Loucy (cell line): Measurements from ENCODE around the gene PPP1R9B.

Experiments
- CTCF ChIP-seq: fragments of 200-600 bp; sonication (generic); conservative IDR thresholded peaks from 2 replicates; pipeline ENCODE4 v1.5.1; 2014; ENCODE audit warnings: mild to moderate bottlenecking, antibody characterized with exemption, low read length
- EZH2phosphoT487 ChIP-seq: fragments of 200-600 bp; IDR thresholded peaks from 2 replicates; pipeline ENCODE4 v1.6.1; 2018; ENCODE audit warnings: antibody characterized with exemption, mild to moderate bottlenecking, moderate library complexity, borderline replicate concordance

- TF ChIP-seq CTCF (no peak), EZH2phosphoT487 (no peak)
These were observed 14.3 kb downstream of the PPP1R9B start for GRCh38 chr17:50136096-50136687.
